Measurements from ENCODE around the gene TBC1D2B. TPM values are rescaled to one million over a fixed set of nuclear protein-coding genes. Genes with fewer than 3 reads are reported as not detected.

TBC1D2B gene
- total RNA-seq, 1 experiment from 2014 or later: 50.0 TPM

DNA sequence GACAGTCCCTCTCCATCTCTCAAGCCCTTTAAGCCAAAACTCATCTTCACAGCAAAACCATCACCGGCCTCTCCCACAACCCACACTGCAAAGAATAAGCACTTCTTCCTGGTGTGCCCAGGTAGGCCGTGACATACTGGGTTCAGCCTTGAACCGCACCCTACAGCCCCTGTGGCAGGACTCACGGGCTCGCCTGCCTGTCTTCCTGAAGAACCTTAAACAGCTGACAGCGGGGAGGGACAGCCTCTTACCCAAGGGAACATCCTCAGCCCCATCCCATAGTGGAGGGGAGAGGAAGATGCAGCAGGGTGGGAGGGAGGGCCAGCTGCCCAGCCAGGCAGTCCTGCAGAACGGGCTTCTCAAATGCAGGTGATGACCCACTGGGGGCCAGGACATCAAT is 40.2 kb downstream of the TBC1D2B start:
- Mint-ChIP-seq H3K4me3 (ENCODE audit: low read depth, unreplicated experiment) (no peak overlapping the region), H3K27ac (ENCODE audit: unreplicated experiment) (no peak overlapping the region), H3K9me3 (ENCODE audit: low read depth, unreplicated experiment) (no peaks in the 10 kb centered on the region), H3K27me3 (ENCODE audit: unreplicated experiment) (no peaks in the 10 kb centered on the region), H3K4me1 (ENCODE audit: low read depth, unreplicated experiment) (no peaks in the 10 kb centered on the region), H3K36me3 (ENCODE audit: insufficient read depth, unreplicated experiment) (peaks cover 4% of the 10 kb centered on the region)
- DNase-seq: no peak
- TF ChIP-seq, protein P1, sequence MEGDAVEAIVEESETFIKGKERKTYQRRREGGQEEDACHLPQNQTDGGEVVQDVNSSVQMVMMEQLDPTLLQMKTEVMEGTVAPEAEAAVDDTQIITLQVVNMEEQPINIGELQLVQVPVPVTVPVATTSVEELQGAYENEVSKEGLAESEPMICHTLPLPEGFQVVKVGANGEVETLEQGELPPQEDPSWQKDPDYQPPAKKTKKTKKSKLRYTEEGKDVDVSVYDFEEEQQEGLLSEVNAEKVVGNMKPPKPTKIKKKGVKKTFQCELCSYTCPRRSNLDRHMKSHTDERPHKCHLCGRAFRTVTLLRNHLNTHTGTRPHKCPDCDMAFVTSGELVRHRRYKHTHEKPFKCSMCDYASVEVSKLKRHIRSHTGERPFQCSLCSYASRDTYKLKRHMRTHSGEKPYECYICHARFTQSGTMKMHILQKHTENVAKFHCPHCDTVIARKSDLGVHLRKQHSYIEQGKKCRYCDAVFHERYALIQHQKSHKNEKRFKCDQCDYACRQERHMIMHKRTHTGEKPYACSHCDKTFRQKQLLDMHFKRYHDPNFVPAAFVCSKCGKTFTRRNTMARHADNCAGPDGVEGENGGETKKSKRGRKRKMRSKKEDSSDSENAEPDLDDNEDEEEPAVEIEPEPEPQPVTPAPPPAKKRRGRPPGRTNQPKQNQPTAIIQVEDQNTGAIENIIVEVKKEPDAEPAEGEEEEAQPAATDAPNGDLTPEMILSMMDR (IDR thresholded peaks at IDR 0.05; ENCODE audit: unreplicated experiment): no peak
- intact Hi-C loops (cut with micrococcal nuclease; ENCODE audit: unreplicated experiment): no loop called here
- CTCF ChIA-PET: no interaction called here
- no TSS peak for BruUV-seq (replicated peaks)

DNA sequence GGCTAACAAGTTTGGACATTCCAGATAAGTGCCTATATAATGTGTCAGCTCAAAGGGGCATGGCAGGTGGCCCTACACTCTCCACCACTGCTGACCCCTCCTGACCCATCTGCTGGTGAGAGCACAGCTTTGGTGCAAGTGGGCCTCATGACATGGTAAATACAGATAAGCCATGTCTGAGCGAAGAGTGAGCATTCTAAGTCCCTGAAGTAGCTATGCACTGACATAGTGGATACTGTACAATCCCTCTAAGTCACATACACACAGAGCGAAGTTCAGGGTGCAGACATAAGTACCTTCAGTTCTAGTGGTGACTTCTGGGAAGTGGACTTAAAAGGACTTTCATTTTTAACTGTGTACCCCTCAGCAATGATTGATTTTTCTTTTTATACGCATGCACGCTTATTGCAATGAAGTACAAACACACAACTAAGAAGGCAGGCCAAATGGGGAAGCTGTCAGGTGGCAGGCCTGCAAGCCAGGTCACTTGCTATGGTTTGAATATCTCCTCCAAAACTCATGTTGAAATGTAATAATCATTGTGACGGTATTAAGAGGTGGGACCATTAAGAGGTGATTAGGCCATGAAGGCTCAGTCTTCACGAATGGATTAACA is 41.5 kb downstream of the TBC1D2B start:
- Mint-ChIP-seq H3K27ac (ENCODE audit: unreplicated experiment) (no peak overlapping the region), H3K4me3 (ENCODE audit: low read depth, unreplicated experiment) (no peak overlapping the region), H3K27me3 (ENCODE audit: unreplicated experiment) (no peaks in the 10 kb centered on the region), H3K9me3 (ENCODE audit: low read depth, unreplicated experiment) (no peaks in the 10 kb centered on the region), H3K36me3 (ENCODE audit: insufficient read depth, unreplicated experiment) (peaks cover 4% of the 10 kb centered on the region), H3K4me1 (ENCODE audit: low read depth, unreplicated experiment) (no peaks in the 10 kb centered on the region)
- TF ChIP-seq, protein P1 (IDR thresholded peaks at IDR 0.05; ENCODE audit: unreplicated experiment): no peak
- no TSS peak for BruUV-seq (replicated peaks)
- CTCF ChIA-PET: no interaction called here
- DNase-seq: no peak
- intact Hi-C loops (cut with micrococcal nuclease; ENCODE audit: unreplicated experiment): no loop called here

DNA sequence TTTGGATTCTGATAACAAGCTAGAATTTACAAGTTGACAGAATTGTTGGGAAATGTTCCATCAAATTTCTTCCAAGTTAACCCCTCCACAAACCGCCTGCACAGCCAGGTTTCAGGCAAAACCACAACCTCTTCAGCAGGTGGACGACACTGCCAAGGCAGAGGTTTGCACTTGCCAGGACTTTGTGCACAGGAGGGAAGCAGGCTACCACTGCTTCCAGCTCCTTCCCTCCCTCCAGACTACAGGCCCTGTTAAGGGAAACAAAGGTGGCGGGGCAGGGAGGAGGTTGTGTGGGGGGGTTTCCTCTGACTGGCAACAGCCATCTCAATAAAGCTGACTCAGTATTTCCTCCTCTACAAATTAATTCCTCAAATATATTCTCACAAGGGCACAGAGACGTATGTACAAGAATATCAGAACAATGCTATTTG is 42.2 kb downstream of the TBC1D2B start:
- H3K4me1 Mint-ChIP-seq (ENCODE audit: low read depth, unreplicated experiment): no peaks in the 10 kb centered on the region
- no peak overlapping the region for H3K27ac Mint-ChIP-seq (ENCODE audit: unreplicated experiment)
- no peak overlapping the region for H3K4me3 Mint-ChIP-seq (ENCODE audit: low read depth, unreplicated experiment)
- peaks cover 4% of the 10 kb centered on the region for H3K36me3 Mint-ChIP-seq (ENCODE audit: insufficient read depth, unreplicated experiment)
- no peaks in the 10 kb centered on the region for H3K9me3 Mint-ChIP-seq (ENCODE audit: low read depth, unreplicated experiment)
- CTCF ChIA-PET: no interaction called here
- BruUV-seq (replicated peaks): no TSS peak
- intact Hi-C loops (cut with micrococcal nuclease; ENCODE audit: unreplicated experiment): no loop called here
- TF ChIP-seq, protein P1 (IDR thresholded peaks at IDR 0.05; ENCODE audit: unreplicated experiment): no peak
- H3K27me3 Mint-ChIP-seq (ENCODE audit: unreplicated experiment): no peaks in the 10 kb centered on the region
- DNase-seq: no peak

DNA sequence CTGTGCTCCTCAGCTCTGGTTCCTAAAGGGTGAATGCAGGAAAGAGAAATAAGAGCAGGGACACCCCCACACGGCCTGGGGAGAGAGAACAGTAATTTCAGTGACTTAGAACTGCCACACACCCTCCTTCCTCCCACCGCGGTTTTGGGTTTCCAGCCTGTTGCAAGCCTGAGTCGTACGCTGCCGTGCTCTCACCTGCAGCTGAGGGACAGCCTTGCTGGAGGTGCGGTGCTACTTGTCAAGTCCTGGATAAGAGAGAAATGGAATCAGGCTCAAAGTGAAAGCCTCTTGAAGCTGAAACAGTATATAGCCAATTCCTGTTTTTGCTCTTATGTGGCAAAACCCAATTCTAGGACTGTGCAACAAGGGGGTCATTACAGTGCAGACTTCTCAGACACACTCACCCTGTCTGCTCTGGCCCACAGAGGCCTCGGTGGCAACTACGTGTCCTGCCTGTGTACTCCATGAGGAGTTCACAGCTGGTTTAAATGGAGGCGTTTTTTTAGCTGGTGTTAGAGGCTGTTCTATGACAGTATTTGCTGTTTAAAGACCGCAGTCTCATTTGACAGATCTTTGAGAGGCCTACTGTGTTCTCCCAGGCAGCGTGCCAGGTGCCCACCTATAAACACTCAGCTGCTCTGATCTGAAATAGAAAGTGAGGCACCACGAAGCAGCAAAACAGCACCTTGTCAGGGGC is 42.9 kb downstream of the TBC1D2B start:
- CTCF ChIA-PET: interaction anchor here (0.6 kb wide), 1 partner anchor 75 kb away, joined by 4 read pairs; no protein-coding TSS in a partner anchor
- DNase-seq: no peak
- H3K27ac Mint-ChIP-seq (ENCODE audit: unreplicated experiment): no peak overlapping the region
- H3K27me3 Mint-ChIP-seq (ENCODE audit: unreplicated experiment): no peaks in the 10 kb centered on the region
- H3K9me3 Mint-ChIP-seq (ENCODE audit: low read depth, unreplicated experiment): no peaks in the 10 kb centered on the region
- no peaks in the 10 kb centered on the region for H3K4me1 Mint-ChIP-seq (ENCODE audit: low read depth, unreplicated experiment)
- peaks cover 4% of the 10 kb centered on the region for H3K36me3 Mint-ChIP-seq (ENCODE audit: insufficient read depth, unreplicated experiment)
- H3K4me3 Mint-ChIP-seq (ENCODE audit: low read depth, unreplicated experiment): no peak overlapping the region
- intact Hi-C loops (cut with micrococcal nuclease; ENCODE audit: unreplicated experiment): no loop called here
- BruUV-seq (replicated peaks): no TSS peak
- TF ChIP-seq, protein P1 (IDR thresholded peaks at IDR 0.05; ENCODE audit: unreplicated experiment): no peak
